ENCODE measurements around the gene CEP44.
"Not testable (repeated sequence)": the region's sequence is repeated elsewhere in the genome, so short reads cannot be mapped to it uniquely, and the experiment has no call there.

CEP44 gene

GRCh38 chr4:174263445-174263736, 20.3 kb upstream of the CEP44 start:
- Mint-ChIP-seq H3K36me3 (peaks cover 35% of the 10 kb centered on the region), H3K9me3 (no peaks in the 10 kb centered on the region), H3K4me1 (no peaks in the 10 kb centered on the region), H3K27ac (no peak overlapping the region), H3K4me3 (no peak overlapping the region)
- ATAC-seq, result no peak
- DNase-seq (ENCODE audit: low spot score in 2 of 2), result no peak

- Mint-ChIP-seq H3K27ac (no peak overlapping the region), H3K4me3 (no peak overlapping the region), H3K36me3 (peaks cover 20% of the 10 kb centered on the region), H3K4me1 (peaks cover 2% of the 10 kb centered on the region), H3K9me3 (no peaks in the 10 kb centered on the region)
- DNase-seq (ENCODE audit: low spot score in 2 of 2) (no peak), ATAC-seq (no peak)
Observed at GRCh38 chr4:174265916-174266315, 17.8 kb upstream of the CEP44 start.

GRCh38 chr4:174266416-174266815, 17.3 kb upstream of the CEP44 start:
- no peak overlapping the region for H3K4me3 Mint-ChIP-seq
- DNase-seq (ENCODE audit: low spot score in 2 of 2) (no peak), ATAC-seq (no peak)
- H3K9me3 Mint-ChIP-seq, result no peaks in the 10 kb centered on the region
- H3K27ac Mint-ChIP-seq, result no peak overlapping the region
- peaks cover 7% of the 10 kb centered on the region for H3K4me1 Mint-ChIP-seq
- peaks cover 15% of the 10 kb centered on the region for H3K36me3 Mint-ChIP-seq

- ATAC-seq, result no peak
- no peak for DNase-seq (ENCODE audit: low spot score in 2 of 2)
- H3K4me3 Mint-ChIP-seq, result no peak overlapping the region
- no peaks in the 10 kb centered on the region for H3K9me3 Mint-ChIP-seq
- no peaks in the 10 kb centered on the region for H3K36me3 Mint-ChIP-seq
- no peak overlapping the region for H3K27ac Mint-ChIP-seq
- H3K4me1 Mint-ChIP-seq, result peaks cover 23% of the 10 kb centered on the region
Observed at GRCh38 chr4:174273930-174274329, 9.8 kb upstream of the CEP44 start.

- H3K27ac Mint-ChIP-seq, result no peak overlapping the region
- H3K4me3 Mint-ChIP-seq, result no peak overlapping the region
- H3K4me1 Mint-ChIP-seq, result peaks cover 28% of the 10 kb centered on the region
- H3K9me3 Mint-ChIP-seq, result no peaks in the 10 kb centered on the region
- DNase-seq (ENCODE audit: low spot score in 2 of 2) (no peak), ATAC-seq (no peak)
- no peaks in the 10 kb centered on the region for H3K36me3 Mint-ChIP-seq
Observed at GRCh38 chr4:174274436-174274835, 9.3 kb upstream of the CEP44 start.

- ATAC-seq (peak; percentile 64), DNase-seq (ENCODE audit: low spot score in 2 of 2) (no peak)
- Mint-ChIP-seq H3K9me3 (no peaks in the 10 kb centered on the region), H3K36me3 (peaks cover 3% of the 10 kb centered on the region), H3K27ac (no peak overlapping the region), H3K4me3 (no peak overlapping the region), H3K4me1 (peaks cover 31% of the 10 kb centered on the region)
Observed at GRCh38 chr4:174275101-174275500, 8.6 kb upstream of the CEP44 start.

- ATAC-seq (no peak), DNase-seq (ENCODE audit: low spot score in 2 of 2) (no peak)
- Mint-ChIP-seq H3K36me3 (peaks cover 5% of the 10 kb centered on the region), H3K4me3 (no peak overlapping the region), H3K4me1 (peaks cover 34% of the 10 kb centered on the region), H3K27ac (no peak overlapping the region), H3K9me3 (no peaks in the 10 kb centered on the region)
Observed at GRCh38 chr4:174277433-174277832, 6.3 kb upstream of the CEP44 start.

GRCh38 chr4:174278467-174278866, 5.2 kb upstream of the CEP44 start:
- Mint-ChIP-seq H3K4me3 (no peak overlapping the region), H3K27ac (peak overlapping the region; percentile 67), H3K36me3 (peaks cover 12% of the 10 kb centered on the region), H3K4me1 (peaks cover 40% of the 10 kb centered on the region), H3K9me3 (no peaks in the 10 kb centered on the region)
- no peak for DNase-seq (ENCODE audit: low spot score in 2 of 2)
- ATAC-seq, result peak; percentile 73

GRCh38 chr4:174279433-174280155, 4.1 kb upstream of the CEP44 start:
- H3K4me3 Mint-ChIP-seq, result no peak overlapping the region
- peaks cover 22% of the 10 kb centered on the region for H3K36me3 Mint-ChIP-seq
- no peaks in the 10 kb centered on the region for H3K9me3 Mint-ChIP-seq
- ATAC-seq (no peak), DNase-seq (ENCODE audit: low spot score in 2 of 2) (no peak)
- peaks cover 47% of the 10 kb centered on the region for H3K4me1 Mint-ChIP-seq
- H3K27ac Mint-ChIP-seq, result no peak overlapping the region

GRCh38 chr4:174281182-174281737, 2.5 kb upstream of the CEP44 start:
- H3K4me1 Mint-ChIP-seq, result peaks cover 53% of the 10 kb centered on the region
- peaks cover 22% of the 10 kb centered on the region for H3K36me3 Mint-ChIP-seq
- DNase-seq (ENCODE audit: low spot score in 2 of 2) (no peak), ATAC-seq (no peak)
- H3K9me3 Mint-ChIP-seq, result no peaks in the 10 kb centered on the region
- no peak overlapping the region for H3K27ac Mint-ChIP-seq
- peak overlapping the region; percentile 97 for H3K4me3 Mint-ChIP-seq

- ATAC-seq (no peak), DNase-seq (ENCODE audit: low spot score in 2 of 2) (no peak)
- Mint-ChIP-seq H3K27ac (peak overlapping the region; percentile 99), H3K36me3 (peaks cover 22% of the 10 kb centered on the region), H3K9me3 (no peaks in the 10 kb centered on the region), H3K4me1 (peaks cover 54% of the 10 kb centered on the region), H3K4me3 (peak overlapping the region; percentile 97)
Observed at GRCh38 chr4:174281901-174282300, 1.8 kb upstream of the CEP44 start.

GRCh38 chr4:174282836-174283506, 740 bp upstream of the CEP44 start:
- peaks cover 22% of the 10 kb centered on the region for H3K36me3 Mint-ChIP-seq
- peak; percentile 98 for ATAC-seq
- peak overlapping the region; percentile 99 for H3K27ac Mint-ChIP-seq
- H3K4me3 Mint-ChIP-seq, result peak overlapping the region; percentile 97
- DNase-seq (ENCODE audit: low spot score in 2 of 2), result peak in 1 of 2 donors; percentile 54
- no peaks in the 10 kb centered on the region for H3K9me3 Mint-ChIP-seq
- peaks cover 54% of the 10 kb centered on the region for H3K4me1 Mint-ChIP-seq

GRCh38 chr4:174284487-174284886, 776 bp downstream of the CEP44 start:
- Mint-ChIP-seq H3K9me3 (no peaks in the 10 kb centered on the region), H3K4me3 (peak overlapping the region; percentile 97), H3K27ac (peak overlapping the region; percentile 99), H3K36me3 (peaks cover 22% of the 10 kb centered on the region), H3K4me1 (peaks cover 42% of the 10 kb centered on the region)
- no peak for DNase-seq (ENCODE audit: low spot score in 2 of 2)
- ATAC-seq, result no peak

GRCh38 chr4:174286870-174287269, 3.2 kb downstream of the CEP44 start:
- Mint-ChIP-seq H3K9me3 (peaks cover 4% of the 10 kb centered on the region), H3K36me3 (peaks cover 23% of the 10 kb centered on the region), H3K27ac (no peak overlapping the region), H3K4me1 (peaks cover 27% of the 10 kb centered on the region), H3K4me3 (no peak overlapping the region)
- DNase-seq (ENCODE audit: low spot score in 2 of 2) (no peak), ATAC-seq (no peak)

GRCh38 chr4:174292473-174292872, 8.8 kb downstream of the CEP44 start:
- no peak for DNase-seq (ENCODE audit: low spot score in 2 of 2)
- no peak overlapping the region for H3K4me3 Mint-ChIP-seq
- no peak overlapping the region for H3K27ac Mint-ChIP-seq
- no peak for ATAC-seq
- H3K4me1 Mint-ChIP-seq, result peaks cover 8% of the 10 kb centered on the region
- H3K36me3 Mint-ChIP-seq, result peaks cover 13% of the 10 kb centered on the region
- H3K9me3 Mint-ChIP-seq, result peaks cover 14% of the 10 kb centered on the region

- peaks cover 14% of the 10 kb centered on the region for H3K9me3 Mint-ChIP-seq
- DNase-seq (ENCODE audit: low spot score in 2 of 2); ATAC-seq; H3K27ac Mint-ChIP-seq; H3K4me1 Mint-ChIP-seq; H3K4me3 Mint-ChIP-seq: not testable (repeated sequence)
- H3K36me3 Mint-ChIP-seq, result peaks cover 18% of the 10 kb centered on the region
Observed at GRCh38 chr4:174294641-174295040, 10.9 kb downstream of the CEP44 start.
